Suprapubic skin (tissue), 4 donors: ENCODE measurements around the gene CDH15. TPM values are rescaled to one million over a fixed set of nuclear protein-coding genes. Genes with fewer than 3 reads are reported as not detected.

Experiments used
- DNase-seq, 2 donors: peaks; one replicate each; pipeline ENCODE4 v3.0.0-alpha.2; 2019; ENCODE audit warnings: low spot score in 2 of 2
- H3K27ac ChIP-seq: fragments of 200-600 bp; sonication (generic); one replicate; pipeline ENCODE4 v1.5.1; 2019
- H3K27me3 ChIP-seq: fragments of 200-600 bp; sonication (generic); one replicate; pipeline ENCODE4 v1.5.1; 2019
- H3K36me3 ChIP-seq: fragments of 200-600 bp; sonication (generic); one replicate; pipeline ENCODE4 v1.5.1; 2019
- H3K4me1 ChIP-seq: fragments of 200-600 bp; sonication (generic); one replicate; pipeline ENCODE4 v1.5.1; 2019
- H3K4me3 ChIP-seq: fragments of 200-600 bp; sonication (generic); one replicate; pipeline ENCODE4 v1.5.1; 2019; ENCODE audit warnings: mild to moderate bottlenecking
- H3K9me3 ChIP-seq: fragments of 200-600 bp; sonication (generic); one replicate; pipeline ENCODE4 v1.5.1; 2019
- EP300 ChIP-seq: sonication (generic); formaldehyde crosslinking; IDR thresholded peaks from one replicate; pipeline ENCODE4 v1.6.1; 2017; ENCODE audit warnings: antibody characterized with exemption
- POLR2A ChIP-seq, 2 donors: fragments of 450-650 bp; IDR thresholded peaks; one replicate each; pipeline ENCODE4 v1.6.1; 2017; ENCODE audit warnings: antibody characterized with exemption in 2 of 2, mild to moderate bottlenecking in 2 of 2, moderate library complexity in 2 of 2
- POLR2AphosphoS5 ChIP-seq, 3 donors: sonication (generic); formaldehyde crosslinking; IDR thresholded peaks; one replicate each; pipeline ENCODE4 v1.6.1; 2017; ENCODE audit warnings: antibody characterized with exemption in 3 of 3
- WGBS: methylation state at CpG from one replicate; pipeline ENCODE4 v1.1.5; 2018; 5-methylcytosine and 5-hydroxymethylcytosine counted together
- total RNA-seq, 4 donors: library from RNA; depleted of rRNA; stranded (reverse); fragments of >200 nt; gene quantifications; one replicate each; pipeline ENCODE4 v1.1.0, GENCODE V29; 2016
- TF ChIP-seq, protein P1 (sequence below), 2 donors: fragments of 200-600 bp in 1 of 2; fragments of 450-650 bp in 1 of 2; sonication (generic) in 1 of 2; IDR thresholded peaks; one replicate each; pipeline ENCODE4 v1.5.1; 2016 to 2019; ENCODE audit warnings: antibody characterized with exemption in 2 of 2, mild to moderate bottlenecking in 1 of 2, moderate library complexity in 1 of 2

Gene CDH15, protein sequence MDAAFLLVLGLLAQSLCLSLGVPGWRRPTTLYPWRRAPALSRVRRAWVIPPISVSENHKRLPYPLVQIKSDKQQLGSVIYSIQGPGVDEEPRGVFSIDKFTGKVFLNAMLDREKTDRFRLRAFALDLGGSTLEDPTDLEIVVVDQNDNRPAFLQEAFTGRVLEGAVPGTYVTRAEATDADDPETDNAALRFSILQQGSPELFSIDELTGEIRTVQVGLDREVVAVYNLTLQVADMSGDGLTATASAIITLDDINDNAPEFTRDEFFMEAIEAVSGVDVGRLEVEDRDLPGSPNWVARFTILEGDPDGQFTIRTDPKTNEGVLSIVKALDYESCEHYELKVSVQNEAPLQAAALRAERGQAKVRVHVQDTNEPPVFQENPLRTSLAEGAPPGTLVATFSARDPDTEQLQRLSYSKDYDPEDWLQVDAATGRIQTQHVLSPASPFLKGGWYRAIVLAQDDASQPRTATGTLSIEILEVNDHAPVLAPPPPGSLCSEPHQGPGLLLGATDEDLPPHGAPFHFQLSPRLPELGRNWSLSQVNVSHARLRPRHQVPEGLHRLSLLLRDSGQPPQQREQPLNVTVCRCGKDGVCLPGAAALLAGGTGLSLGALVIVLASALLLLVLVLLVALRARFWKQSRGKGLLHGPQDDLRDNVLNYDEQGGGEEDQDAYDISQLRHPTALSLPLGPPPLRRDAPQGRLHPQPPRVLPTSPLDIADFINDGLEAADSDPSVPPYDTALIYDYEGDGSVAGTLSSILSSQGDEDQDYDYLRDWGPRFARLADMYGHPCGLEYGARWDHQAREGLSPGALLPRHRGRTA
- under 1 TPM in 2 of 4 donors, not detected in 2; 0.16 to 0.48 TPM for total RNA-seq

GRCh38 chr16:89171216-89172170, at the start of gene CDH15:
TSS of gene CDH15 (plus strand) at chr16:89171748. CDS start at chr16:89171832, 84 bp downstream.
- 11% methylated on average over 20 of the region's 74 CpGs for WGBS
- H3K36me3 ChIP-seq: no peaks in the 10 kb centered on the region
- no peak within 1 kb of the TSS for H3K27ac ChIP-seq
- peaks cover 54% of the 10 kb centered on the region for H3K27me3 ChIP-seq
- H3K9me3 ChIP-seq: no peaks in the 10 kb centered on the region
- no peak for TF ChIP-seq POLR2AphosphoS5 (IDR thresholded peaks at IDR 0.05)
- TF ChIP-seq POLR2A (IDR thresholded peaks at IDR 0.05): no peak
- TF ChIP-seq, protein P1, sequence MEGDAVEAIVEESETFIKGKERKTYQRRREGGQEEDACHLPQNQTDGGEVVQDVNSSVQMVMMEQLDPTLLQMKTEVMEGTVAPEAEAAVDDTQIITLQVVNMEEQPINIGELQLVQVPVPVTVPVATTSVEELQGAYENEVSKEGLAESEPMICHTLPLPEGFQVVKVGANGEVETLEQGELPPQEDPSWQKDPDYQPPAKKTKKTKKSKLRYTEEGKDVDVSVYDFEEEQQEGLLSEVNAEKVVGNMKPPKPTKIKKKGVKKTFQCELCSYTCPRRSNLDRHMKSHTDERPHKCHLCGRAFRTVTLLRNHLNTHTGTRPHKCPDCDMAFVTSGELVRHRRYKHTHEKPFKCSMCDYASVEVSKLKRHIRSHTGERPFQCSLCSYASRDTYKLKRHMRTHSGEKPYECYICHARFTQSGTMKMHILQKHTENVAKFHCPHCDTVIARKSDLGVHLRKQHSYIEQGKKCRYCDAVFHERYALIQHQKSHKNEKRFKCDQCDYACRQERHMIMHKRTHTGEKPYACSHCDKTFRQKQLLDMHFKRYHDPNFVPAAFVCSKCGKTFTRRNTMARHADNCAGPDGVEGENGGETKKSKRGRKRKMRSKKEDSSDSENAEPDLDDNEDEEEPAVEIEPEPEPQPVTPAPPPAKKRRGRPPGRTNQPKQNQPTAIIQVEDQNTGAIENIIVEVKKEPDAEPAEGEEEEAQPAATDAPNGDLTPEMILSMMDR (IDR thresholded peaks at IDR 0.05): no peak
- no peak for TF ChIP-seq EP300
- peak within 1 kb of the TSS; percentile 26 for H3K4me3 ChIP-seq
- peak; percentile 92 to 93 for DNase-seq
- peaks cover 27% of the 10 kb centered on the region for H3K4me1 ChIP-seq

GRCh38 chr16:89122322-89122851, 49.2 kb upstream of the CDH15 start:
- DNase-seq: no peak
- H3K36me3 ChIP-seq: peaks cover 61% of the 10 kb centered on the region
- TF ChIP-seq EP300 (no peak), POLR2AphosphoS5 (IDR thresholded peaks at IDR 0.05) (no peak), POLR2A (IDR thresholded peaks at IDR 0.05) (no peak)
- TF ChIP-seq, protein P1 (IDR thresholded peaks at IDR 0.05): no peak
- H3K27ac ChIP-seq: no peak overlapping the region
- no peaks in the 10 kb centered on the region for H3K9me3 ChIP-seq
- H3K4me3 ChIP-seq: no peak overlapping the region
- H3K27me3 ChIP-seq: no peaks in the 10 kb centered on the region
- H3K4me1 ChIP-seq: peaks cover 8% of the 10 kb centered on the region
- 70% methylated on average over 11 of the region's 11 CpGs for WGBS

DNA sequence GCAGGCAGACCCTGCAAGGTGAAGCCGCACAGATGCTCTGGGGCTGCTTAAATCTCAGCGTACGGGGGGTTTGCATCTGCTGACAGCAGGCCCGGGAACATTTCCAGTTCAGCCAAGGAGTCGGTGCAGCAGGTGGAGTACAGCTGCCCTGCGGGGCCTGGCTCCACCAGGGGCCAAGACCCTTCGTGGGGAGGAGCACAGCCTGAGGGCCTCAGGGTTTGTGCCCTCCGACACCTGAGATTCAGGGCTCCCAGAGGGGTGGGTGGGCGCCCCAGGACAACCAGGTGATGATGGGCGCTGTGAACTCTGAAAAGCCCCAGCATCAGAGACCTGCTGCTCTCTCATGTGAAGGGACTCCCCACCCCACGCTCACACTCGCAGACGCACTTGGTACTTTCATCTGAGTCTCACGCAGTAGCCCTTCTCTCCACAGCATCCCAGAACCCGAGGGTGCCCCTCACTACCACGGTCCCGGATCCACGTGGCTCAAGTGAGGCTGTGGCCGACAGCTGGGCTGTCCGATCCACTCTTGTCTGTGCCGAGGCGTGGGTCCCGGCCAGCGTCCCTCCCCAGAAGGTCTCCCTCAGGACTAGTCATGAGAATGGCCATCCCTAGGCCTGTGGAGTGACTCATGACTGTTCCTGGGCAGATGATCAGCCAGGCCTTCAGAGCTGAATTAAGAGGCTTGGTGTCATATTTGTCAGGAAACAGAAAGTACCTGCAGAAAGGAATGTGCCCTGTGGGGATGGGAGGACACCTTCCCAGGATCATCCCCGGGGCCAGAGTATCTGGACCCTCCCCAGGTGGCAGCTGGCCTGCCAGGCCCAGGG, 48.3 kb upstream of the CDH15 start:
- H3K4me1 ChIP-seq: peaks cover 8% of the 10 kb centered on the region
- DNase-seq: no peak
- WGBS: 77% methylated on average over 16 of the region's 25 CpGs
- no peak overlapping the region for H3K27ac ChIP-seq
- H3K4me3 ChIP-seq: no peak overlapping the region
- H3K36me3 ChIP-seq: peaks cover 53% of the 10 kb centered on the region
- TF ChIP-seq, protein P1 (IDR thresholded peaks at IDR 0.05): no peak
- TF ChIP-seq EP300: no peak
- TF ChIP-seq POLR2AphosphoS5 (IDR thresholded peaks at IDR 0.05): no peak
- TF ChIP-seq POLR2A (IDR thresholded peaks at IDR 0.05): no peak
- H3K27me3 ChIP-seq: no peaks in the 10 kb centered on the region
- no peaks in the 10 kb centered on the region for H3K9me3 ChIP-seq

GRCh38 chr16:89123831-89124100, 47.8 kb upstream of the CDH15 start:
- TF ChIP-seq POLR2AphosphoS5 (IDR thresholded peaks at IDR 0.05): no peak
- TF ChIP-seq, protein P1 (IDR thresholded peaks at IDR 0.05): no peak
- TF ChIP-seq EP300: no peak
- TF ChIP-seq POLR2A (IDR thresholded peaks at IDR 0.05): no peak
- no peak overlapping the region for H3K27ac ChIP-seq
- no peak overlapping the region for H3K4me3 ChIP-seq
- DNase-seq: no peak
- no peaks in the 10 kb centered on the region for H3K9me3 ChIP-seq
- no peaks in the 10 kb centered on the region for H3K27me3 ChIP-seq
- WGBS: 84% methylated on average over 8 of the region's 12 CpGs
- H3K36me3 ChIP-seq: peaks cover 47% of the 10 kb centered on the region
- peaks cover 8% of the 10 kb centered on the region for H3K4me1 ChIP-seq
